Measurements from ENCODE around the gene DKK2.

The DKK2 gene

DNA sequence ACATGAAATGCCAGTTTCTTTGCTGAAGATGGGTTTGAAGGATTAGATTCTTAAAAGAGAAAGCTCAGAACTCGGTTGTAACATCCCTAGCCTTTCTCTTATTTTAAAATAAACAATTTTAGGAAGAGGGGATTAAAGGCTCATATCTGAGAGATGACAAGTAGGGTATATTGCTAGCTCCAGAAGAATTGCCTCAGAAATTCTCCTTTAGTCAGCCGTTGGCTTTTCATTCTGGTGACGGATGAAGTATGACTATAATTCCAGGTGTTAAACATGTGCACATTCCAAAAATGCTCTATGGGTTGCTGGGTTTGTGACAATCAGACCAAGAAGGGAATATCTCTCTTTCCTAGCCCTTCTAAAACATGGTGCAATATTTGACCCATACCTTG lies 17.8 kb downstream of the DKK2 start:
- no peak for TF ChIP-seq CTCF (IDR thresholded peaks at IDR 0.05; ENCODE audit: low read depth, low read length, missing control alignments)
- DNase-seq (ENCODE audit: low read depth), result no peak
- H3K4me3 ChIP-seq (ENCODE audit: low read depth, low read length), result no peak overlapping the region
- in situ Hi-C loops (cut with HindIII; ENCODE audit: low sequenced_read_pairs), result no loop called here

DNA sequence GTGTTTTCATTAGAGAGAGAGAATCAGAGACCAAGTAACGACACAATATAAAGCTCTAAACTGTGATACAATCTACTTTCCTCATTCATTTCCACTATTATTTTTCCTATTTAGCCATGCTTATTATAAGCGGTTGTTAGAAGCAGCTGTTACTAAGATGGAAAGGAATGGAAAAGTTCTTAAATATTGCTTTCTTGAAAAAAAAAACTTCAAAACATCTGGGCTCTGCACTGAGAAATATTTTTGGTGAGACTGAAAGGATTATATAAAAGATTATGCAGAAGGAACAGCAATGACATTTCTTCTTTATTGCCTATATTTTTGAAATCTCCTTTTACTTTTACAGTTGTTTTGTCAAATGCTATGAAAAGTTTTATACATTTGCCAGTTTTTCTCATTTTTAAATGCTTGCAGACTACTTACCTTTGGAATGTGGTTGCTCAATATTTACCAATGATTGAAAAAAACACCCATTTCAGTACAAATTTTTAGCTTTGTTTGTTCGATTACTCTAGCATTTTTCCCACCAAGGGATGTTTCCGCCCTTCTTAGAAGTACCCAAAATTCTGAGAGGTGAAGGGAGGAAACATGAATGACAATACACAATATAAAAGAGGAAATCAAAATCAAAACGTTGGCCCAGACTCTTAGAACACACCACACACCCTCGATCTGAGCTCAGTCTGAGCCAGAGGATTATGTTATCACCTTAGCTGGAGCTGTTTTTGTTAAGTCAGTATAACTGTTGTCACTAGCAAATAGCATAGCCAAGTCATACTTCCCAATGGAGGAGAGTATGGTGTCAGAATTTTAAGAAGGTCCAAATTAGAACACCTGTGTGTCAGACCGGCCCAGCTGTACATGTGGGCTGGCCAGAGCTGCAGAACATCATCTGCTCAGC lies 18.4 kb downstream of the DKK2 start:
- in situ Hi-C loops (cut with HindIII; ENCODE audit: low sequenced_read_pairs), result no loop called here
- TF ChIP-seq CTCF (IDR thresholded peaks at IDR 0.05; ENCODE audit: low read depth, low read length, missing control alignments), result no peak
- DNase-seq (ENCODE audit: low read depth), result no peak
- H3K4me3 ChIP-seq (ENCODE audit: low read depth, low read length), result no peak overlapping the region

GRCh38 chr4:107011312-107011711 lies 24.8 kb downstream of the DKK2 start:
- in situ Hi-C loops (cut with HindIII; ENCODE audit: low sequenced_read_pairs), result no loop called here
- no peak for TF ChIP-seq CTCF (IDR thresholded peaks at IDR 0.05; ENCODE audit: low read depth, low read length, missing control alignments)
- DNase-seq (ENCODE audit: low read depth), result no peak
- H3K4me3 ChIP-seq (ENCODE audit: low read depth, low read length), result no peak overlapping the region

- H3K4me3 ChIP-seq (ENCODE audit: low read depth, low read length), result no peak overlapping the region
- no peak for TF ChIP-seq CTCF (IDR thresholded peaks at IDR 0.05; ENCODE audit: low read depth, low read length, missing control alignments)
- in situ Hi-C loops (cut with HindIII; ENCODE audit: low sequenced_read_pairs), result no loop called here
- DNase-seq (ENCODE audit: low read depth), result no peak
Measured at GRCh38 chr4:107009196-107009968, 26.7 kb downstream of the DKK2 start.

DNA sequence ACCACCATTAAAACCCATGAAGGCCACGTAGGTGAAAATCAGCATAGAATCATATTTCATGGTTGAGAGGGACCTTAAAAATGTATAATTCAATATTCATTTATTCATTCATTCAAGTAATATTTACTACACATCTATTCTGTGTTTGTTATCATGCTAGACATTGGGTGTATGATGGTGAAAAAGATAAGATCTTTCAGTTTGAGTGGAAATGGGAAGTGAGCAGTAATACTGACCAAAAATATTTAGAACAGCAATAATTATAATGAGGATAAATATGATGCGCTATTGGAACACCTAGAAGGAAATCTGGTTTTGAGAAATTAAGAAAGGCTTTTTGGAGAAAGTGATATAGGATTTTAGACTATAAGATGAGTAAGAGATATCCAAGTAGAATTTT lies 28.0 kb downstream of the DKK2 start:
- in situ Hi-C loops (cut with HindIII; ENCODE audit: low sequenced_read_pairs), result no loop called here
- H3K4me3 ChIP-seq (ENCODE audit: low read depth, low read length), result no peak overlapping the region
- no peak for DNase-seq (ENCODE audit: low read depth)
- TF ChIP-seq CTCF (IDR thresholded peaks at IDR 0.05; ENCODE audit: low read depth, low read length, missing control alignments), result no peak

- H3K4me3 ChIP-seq (ENCODE audit: low read depth, low read length), result no peak overlapping the region
- no peak for DNase-seq (ENCODE audit: low read depth)
- TF ChIP-seq CTCF (IDR thresholded peaks at IDR 0.05; ENCODE audit: low read depth, low read length, missing control alignments), result no peak
- in situ Hi-C loops (cut with HindIII; ENCODE audit: low sequenced_read_pairs), result no loop called here
Measured at GRCh38 chr4:107006218-107006617, 29.9 kb downstream of the DKK2 start.
